Panc1 (cell line): ENCODE results near the gene CCR7. TPM values are rescaled to one million over a fixed set of nuclear protein-coding genes. Genes with fewer than 3 reads are reported as not detected.

ENCODE experiments used
- ATAC-seq: fragments of 200-7000 bp; cut with Tn5 transposase; 2 replicates; pipeline ENCODE4 v1.9.1; 2020; ENCODE audit warnings: mild to moderate bottlenecking, moderate library complexity
- BruUV-seq: library from RNA; stranded (reverse); fragments of 400-500 nt; replicated peaks from 2 replicates; lab custom pipeline; 2021; lab: Mats Ljungman, UMichigan
- CTCF ChIA-PET: fragments of 300-600 bp; sonication (Branson Sonifier 250); formaldehyde crosslinking; loops from one replicate; lab custom pipeline; 2022; ENCODE audit warnings: antibody characterized with exemption; lab: Charles Lee
- POLR2A ChIA-PET: fragments of 300-600 bp; sonication (Branson Sonifier 250); formaldehyde crosslinking; loops from one replicate; lab custom pipeline; 2022; ENCODE audit warnings: antibody characterized with exemption; lab: Charles Lee
- DNase-seq: peaks from one replicate; pipeline ENCODE4 v3.0.0-alpha.2; 2010; ENCODE audit warnings: low read depth, low spot score
- H3K27ac ChIP-seq: 2 replicates; pipeline ENCODE4 v1.5.1; 2011; ENCODE audit warnings: mild to moderate bottlenecking, low read length, inconsistent platforms
- H3K27me3 ChIP-seq: fragments of 200-500 bp; sonication (Bioruptor generic); 2 replicates; pipeline ENCODE4 v1.6.0; 2014; ENCODE audit warnings: low read length, inconsistent platforms; ENCODE audit not compliant: control insufficient read depth, insufficient read depth
- H3K36me3 ChIP-seq: fragments of 200-500 bp; sonication (Bioruptor generic); 2 replicates; pipeline ENCODE4 v1.5.1; 2014; ENCODE audit warnings: inconsistent platforms, mild to moderate bottlenecking, low read length, moderate library complexity; ENCODE audit not compliant: control insufficient read depth, insufficient read depth
- H3K4me1 ChIP-seq: 2 replicates; pipeline ENCODE4 v1.5.1; 2011; ENCODE audit warnings: inconsistent platforms, mild to moderate bottlenecking, low read length, moderate library complexity; ENCODE audit not compliant: control insufficient read depth, insufficient read depth
- H3K4me3 ChIP-seq, 2 experiments: 2 replicates each; pipeline ENCODE4 v1.5.1; 2011 to 2012; ENCODE audit warnings: low read depth in 2 of 2, low read length in 2 of 2, mild to moderate bottlenecking in 2 of 2, inconsistent platforms in 1 of 2, moderate library complexity in 1 of 2
- H3K9me3 ChIP-seq: fragments of 200-500 bp; sonication (Bioruptor generic); 2 replicates; pipeline ENCODE4 v1.5.1; 2014; ENCODE audit warnings: low read depth, mild to moderate bottlenecking, inconsistent platforms, low read length, moderate library complexity; ENCODE audit not compliant: control insufficient read depth, insufficient read depth
- CTCF ChIP-seq: fragments of 450-650 bp; IDR thresholded peaks from 2 replicates; pipeline ENCODE4 v1.5.1; 2017; ENCODE audit warnings: mild to moderate bottlenecking
- POLR2AphosphoS5 ChIP-seq: IDR thresholded peaks from 2 replicates; pipeline ENCODE4 v1.6.1; 2012; ENCODE audit warnings: mild to moderate bottlenecking, low read depth, low read length, moderate library complexity
- REST ChIP-seq, 2 experiments: IDR thresholded peaks; 2 replicates each; pipeline ENCODE4 v1.6.1; 2011 to 2012; ENCODE audit warnings: low read depth in 2 of 2, control low read depth in 1 of 2, low read length in 1 of 2, mild to moderate bottlenecking in 1 of 2, moderate library complexity in 1 of 2; ENCODE audit not compliant: insufficient read depth in 1 of 2
- SIN3A ChIP-seq: IDR thresholded peaks from 2 replicates; pipeline ENCODE4 v1.6.1; 2012; ENCODE audit warnings: low read depth, mild to moderate bottlenecking, low read length, moderate library complexity, borderline replicate concordance; ENCODE audit not compliant: insufficient read depth
- TCF7L2 ChIP-seq: IDR thresholded peaks from 2 replicates; pipeline ENCODE4 v1.6.1; 2011; ENCODE audit warnings: mild to moderate bottlenecking, low read depth, low read length, inconsistent platforms
- in situ Hi-C: cut with HindIII; loops from 2 replicates; pipeline ENCODE4 v1.10.0; 2016; ENCODE audit warnings: low sequenced_read_pairs, low pct_unique_long_range_greater_than_20kb
- intact Hi-C: fragments of 100-400 bp; cut with micrococcal nuclease; formaldehyde crosslinking; loops from one replicate; pipeline ENCODE4 v1.10.0; 2022; ENCODE audit not compliant: unreplicated experiment
- total RNA-seq: library from RNA; stranded (reverse); gene quantifications from one replicate; pipeline ENCODE4 v1.2.1, GENCODE V29; 2021; ENCODE audit not compliant: unreplicated experiment

CCR7 gene
- total RNA-seq, 1 experiment from 2014 or later = 0.44 TPM

GRCh38 chr17:40511667-40512220 lies 53.5 kb downstream of the CCR7 start:
- CTCF ChIA-PET = interaction anchor here (2.4 kb wide), 1 partner anchor 21 kb away, joined by 11 read pairs; no protein-coding TSS in a partner anchor
- no peak for ATAC-seq
- Histone ChIP-seq H3K4me1 (peaks cover 8% of the 10 kb centered on the region), H3K4me3 (no peak overlapping the region), H3K27me3 (no peaks in the 10 kb centered on the region), H3K9me3 (no peaks in the 10 kb centered on the region), H3K36me3 (no peaks in the 10 kb centered on the region), H3K27ac (no peak overlapping the region)
- TF ChIP-seq TCF7L2 (no peak), SIN3A (no peak), REST (IDR thresholded peaks at IDR 0.05; ENCODE audit: insufficient read depth in 1 of 2, low read depth in 2 of 2, low read length in 1 of 2) (no peak), POLR2AphosphoS5 (no peak), CTCF (no peak)
- in situ Hi-C loops = no loop called here
- POLR2A ChIA-PET = interaction anchor here (0.6 kb wide), 1 partner anchor 38 kb away, joined by 5 read pairs; no protein-coding TSS in a partner anchor
- no TSS peak for BruUV-seq
- no peak for DNase-seq
- intact Hi-C loops = no loop called here

DNA sequence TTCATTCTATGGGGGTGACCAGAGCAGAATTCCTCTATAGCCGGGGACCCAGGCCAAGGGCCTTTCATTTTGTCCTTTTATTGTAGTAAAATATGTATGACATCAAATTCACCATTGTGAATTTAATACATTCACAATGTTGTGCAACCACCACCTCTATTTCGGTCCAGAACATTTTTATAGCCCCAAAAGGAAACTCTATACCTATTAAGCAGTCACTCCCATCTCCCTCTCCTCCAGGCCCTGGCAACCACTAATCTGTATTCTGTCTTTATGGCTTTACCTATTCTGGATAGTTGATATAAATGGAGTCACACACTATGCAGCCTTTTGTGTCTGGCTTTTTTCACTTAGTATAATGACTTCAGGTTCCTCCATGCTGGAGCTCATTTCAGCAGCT lies 54.1 kb downstream of the CCR7 start:
- ATAC-seq = no peak
- POLR2A ChIA-PET = no interaction called here

More for the DNA sequence above, 54.1 kb downstream of the CCR7 start:
- no peaks in the 10 kb centered on the region for H3K9me3 ChIP-seq
- TF ChIP-seq CTCF (no peak), REST (IDR thresholded peaks at IDR 0.05; ENCODE audit: insufficient read depth in 1 of 2, low read depth in 2 of 2, low read length in 1 of 2) (no peak), POLR2AphosphoS5 (no peak), TCF7L2 (no peak), SIN3A (no peak)
- no peak for DNase-seq
- intact Hi-C loops = no loop called here
- in situ Hi-C loops = no loop called here
- H3K36me3 ChIP-seq = no peaks in the 10 kb centered on the region
- BruUV-seq = no TSS peak
- no peak overlapping the region for H3K4me3 ChIP-seq
- H3K27me3 ChIP-seq = no peaks in the 10 kb centered on the region
- H3K4me1 ChIP-seq = peaks cover 8% of the 10 kb centered on the region
- H3K27ac ChIP-seq = no peak overlapping the region
- CTCF ChIA-PET = interaction anchor here (2.4 kb wide), 1 partner anchor 22 kb away, joined by 11 read pairs; no protein-coding TSS in a partner anchor
